KMS-11 (cell line): ENCODE data around the gene C10orf95.

Source experiments
- H2AFZ ChIP-seq: fragments of 200-600 bp; sonication (generic); 2 replicates; pipeline ENCODE4 v1.6.1; 2016; ENCODE audit warnings: antibody characterized with exemption, mixed run types, low read depth
- H3K27ac ChIP-seq: fragments of 200-600 bp; sonication (generic); 2 replicates; pipeline ENCODE4 v1.6.1; 2016; ENCODE audit warnings: mild to moderate bottlenecking, mixed run types
- H3K27me3 ChIP-seq: fragments of 200-600 bp; sonication (generic); 2 replicates; pipeline ENCODE4 v1.6.1; 2017; ENCODE audit warnings: mild to moderate bottlenecking, low read depth, mixed run types, moderate library complexity; ENCODE audit not compliant: insufficient read depth
- H3K36me3 ChIP-seq: fragments of 200-600 bp; sonication (generic); 2 replicates; pipeline ENCODE4 v1.6.1; 2017; ENCODE audit warnings: mild to moderate bottlenecking, mixed run types; ENCODE audit not compliant: insufficient read depth
- H3K4me1 ChIP-seq: fragments of 200-600 bp; sonication (generic); 2 replicates; pipeline ENCODE4 v1.6.1; 2016; ENCODE audit warnings: mild to moderate bottlenecking, low read depth, mixed run types; ENCODE audit not compliant: poor library complexity, severe bottlenecking
- H3K4me2 ChIP-seq: fragments of 200-600 bp; sonication (generic); 2 replicates; pipeline ENCODE4 v1.7.0; 2016; ENCODE audit warnings: mild to moderate bottlenecking, mixed run types
- H3K4me3 ChIP-seq: fragments of 200-600 bp; sonication (generic); IDR thresholded peaks from 2 replicates; pipeline ENCODE4 v1.6.1; 2017; ENCODE audit warnings: low read depth, low read length, mixed read lengths; ENCODE audit not compliant: insufficient read depth
- H3K79me2 ChIP-seq: fragments of 200-600 bp; sonication (generic); 2 replicates; pipeline ENCODE4 v1.6.1; 2016; ENCODE audit warnings: low read depth, mixed run types; ENCODE audit not compliant: insufficient read depth
- H3K9ac ChIP-seq: fragments of 200-600 bp; sonication (generic); 2 replicates; pipeline ENCODE4 v1.6.1; 2016; ENCODE audit warnings: mild to moderate bottlenecking, mixed run types
- H4K20me1 ChIP-seq: fragments of 200-600 bp; sonication (generic); 2 replicates; pipeline ENCODE4 v1.6.1; 2016; ENCODE audit warnings: mild to moderate bottlenecking, mixed run types; ENCODE audit not compliant: insufficient read depth
- TF ChIP-seq, protein P1 (sequence below): fragments of 200-600 bp; sonication (generic); conservative IDR thresholded peaks from 2 replicates; pipeline ENCODE4 v1.6.1; 2017; ENCODE audit warnings: low read depth, mild to moderate bottlenecking, antibody characterized with exemption, low read length, moderate library complexity, mixed read lengths

The C10orf95 gene

DNA sequence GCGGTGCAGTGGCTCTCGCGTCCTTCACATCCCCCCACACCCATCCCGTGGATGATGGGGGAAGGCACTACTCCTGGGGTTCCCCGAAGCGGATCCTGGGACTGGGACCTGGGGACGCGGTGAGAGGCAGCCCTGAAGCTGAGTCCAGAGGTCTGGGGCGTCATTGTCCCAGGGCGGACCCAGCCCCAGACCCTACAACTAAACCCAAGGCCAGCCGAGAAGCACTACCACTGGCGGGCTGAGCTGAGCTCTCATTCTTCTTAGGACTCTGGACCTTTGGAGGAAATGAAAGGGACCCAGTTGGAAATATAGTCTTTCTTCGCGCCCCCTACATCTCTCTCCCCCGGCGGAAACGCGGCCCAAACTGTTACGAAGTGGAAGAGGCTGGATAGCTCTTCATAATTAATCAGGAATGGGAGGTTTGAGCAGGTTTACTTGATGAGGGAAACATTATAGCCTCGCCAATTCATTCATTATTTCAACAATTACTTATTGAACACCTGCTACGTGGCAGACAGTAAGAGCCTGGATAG, 31.1 kb downstream of the C10orf95 start:
- no peak overlapping the region for H3K9ac ChIP-seq
- H2AFZ ChIP-seq, result peak overlapping the region; percentile 77
- H3K36me3 ChIP-seq, result no peaks in the 10 kb centered on the region
- peaks cover 17% of the 10 kb centered on the region for H3K4me1 ChIP-seq
- H4K20me1 ChIP-seq, result no peaks in the 10 kb centered on the region
- TF ChIP-seq, protein P1, sequence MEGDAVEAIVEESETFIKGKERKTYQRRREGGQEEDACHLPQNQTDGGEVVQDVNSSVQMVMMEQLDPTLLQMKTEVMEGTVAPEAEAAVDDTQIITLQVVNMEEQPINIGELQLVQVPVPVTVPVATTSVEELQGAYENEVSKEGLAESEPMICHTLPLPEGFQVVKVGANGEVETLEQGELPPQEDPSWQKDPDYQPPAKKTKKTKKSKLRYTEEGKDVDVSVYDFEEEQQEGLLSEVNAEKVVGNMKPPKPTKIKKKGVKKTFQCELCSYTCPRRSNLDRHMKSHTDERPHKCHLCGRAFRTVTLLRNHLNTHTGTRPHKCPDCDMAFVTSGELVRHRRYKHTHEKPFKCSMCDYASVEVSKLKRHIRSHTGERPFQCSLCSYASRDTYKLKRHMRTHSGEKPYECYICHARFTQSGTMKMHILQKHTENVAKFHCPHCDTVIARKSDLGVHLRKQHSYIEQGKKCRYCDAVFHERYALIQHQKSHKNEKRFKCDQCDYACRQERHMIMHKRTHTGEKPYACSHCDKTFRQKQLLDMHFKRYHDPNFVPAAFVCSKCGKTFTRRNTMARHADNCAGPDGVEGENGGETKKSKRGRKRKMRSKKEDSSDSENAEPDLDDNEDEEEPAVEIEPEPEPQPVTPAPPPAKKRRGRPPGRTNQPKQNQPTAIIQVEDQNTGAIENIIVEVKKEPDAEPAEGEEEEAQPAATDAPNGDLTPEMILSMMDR, result no peak
- H3K79me2 ChIP-seq, result no peaks in the 10 kb centered on the region
- H3K4me3 ChIP-seq, result no peak overlapping the region
- H3K27ac ChIP-seq, result no peak overlapping the region
- H3K27me3 ChIP-seq, result peaks cover 23% of the 10 kb centered on the region
- H3K4me2 ChIP-seq, result peak overlapping the region; percentile 87

DNA sequence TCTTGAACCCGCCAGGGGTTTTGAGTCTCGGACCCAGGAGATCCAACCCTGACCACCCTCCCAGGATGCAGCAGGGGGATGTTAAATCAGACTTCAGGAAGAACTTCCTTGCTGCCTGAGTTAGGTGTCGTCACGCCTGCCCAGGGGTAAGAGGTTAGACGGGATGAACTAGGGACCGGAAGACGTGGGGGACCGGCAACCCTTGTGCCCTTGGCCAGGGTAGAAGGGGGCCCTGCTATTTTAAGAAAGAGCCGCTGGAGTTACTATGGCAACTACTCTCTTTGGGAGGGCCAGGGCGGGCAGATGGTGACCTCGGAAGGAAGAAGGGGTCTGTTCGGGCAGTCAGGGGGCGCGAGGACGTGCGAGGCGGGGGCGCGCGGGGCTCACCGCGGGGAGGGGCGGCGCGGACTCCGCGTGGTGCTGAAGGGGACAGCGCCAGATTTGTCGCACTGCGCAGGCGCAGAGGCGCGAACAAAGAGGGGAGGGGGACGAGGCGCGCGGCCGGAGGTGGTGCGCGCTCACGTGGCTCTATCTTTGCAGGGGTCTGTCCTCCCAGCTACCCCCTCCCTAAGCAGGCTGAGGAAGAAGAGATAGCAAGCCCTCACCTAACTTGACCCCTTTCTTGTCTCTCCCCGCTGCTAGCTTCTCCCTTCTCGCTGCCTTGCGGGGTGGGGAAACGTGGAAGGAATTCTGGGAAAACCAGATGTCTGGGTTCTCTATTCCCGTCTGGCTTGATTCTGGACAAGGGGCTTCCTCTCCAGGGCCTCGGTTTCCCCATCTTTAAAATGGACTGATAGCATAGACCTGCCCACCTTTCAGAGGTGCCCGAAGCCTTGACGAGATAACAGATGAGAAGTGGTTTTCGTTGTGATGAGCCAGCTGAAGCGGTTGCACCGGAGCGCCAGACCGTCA, 31.8 kb downstream of the C10orf95 start:
- H3K4me1 ChIP-seq, result peaks cover 17% of the 10 kb centered on the region
- no peak overlapping the region for H3K27ac ChIP-seq
- H2AFZ ChIP-seq, result peak overlapping the region; percentile 77
- peaks cover 30% of the 10 kb centered on the region for H3K27me3 ChIP-seq
- no peaks in the 10 kb centered on the region for H3K79me2 ChIP-seq
- H3K4me3 ChIP-seq, result no peak overlapping the region
- no peaks in the 10 kb centered on the region for H3K36me3 ChIP-seq
- TF ChIP-seq, protein P1, result no peak
- H4K20me1 ChIP-seq, result no peaks in the 10 kb centered on the region
- no peak overlapping the region for H3K9ac ChIP-seq
- peak overlapping the region; percentile 87 for H3K4me2 ChIP-seq

DNA sequence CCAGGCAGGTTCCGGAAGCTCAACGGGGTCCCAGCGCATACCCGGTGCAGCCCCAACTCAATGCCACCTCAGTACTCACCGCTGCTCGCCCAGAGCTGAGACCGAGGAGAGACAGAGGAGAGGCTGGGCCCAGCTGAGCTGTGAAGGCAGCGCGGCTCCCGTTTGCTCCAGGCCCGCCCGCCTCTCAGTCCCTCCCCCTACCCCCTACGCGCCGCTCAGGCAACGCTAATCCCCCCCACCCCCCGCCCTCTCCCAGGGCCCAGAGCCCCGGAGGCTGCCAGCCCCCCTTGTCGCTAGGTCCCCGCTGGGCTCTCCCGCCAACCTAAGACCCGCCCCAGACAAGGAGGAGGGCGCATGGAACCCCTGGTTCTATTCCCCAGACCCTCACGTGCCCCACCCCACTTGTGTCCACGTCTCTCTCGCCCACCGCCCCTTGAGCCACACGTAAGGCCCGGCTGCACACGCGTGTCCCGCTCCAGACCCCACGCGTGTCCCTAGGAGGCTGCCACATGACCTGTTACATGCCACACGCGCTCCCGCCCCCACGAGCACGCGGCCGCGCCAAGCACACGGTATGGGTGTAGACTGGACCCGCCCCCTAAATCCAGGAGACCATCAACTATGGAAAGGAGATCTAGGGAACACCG, 32.6 kb downstream of the C10orf95 start, which contains the start of gene PSD:
Gene PSD, minus strand, starts transcription at position 164 of the 647 bp plus-strand sequence. CDS start 1,747 bp downstream, outside the sequence.
- Histone ChIP-seq H3K4me2 (peak within 1 kb of the TSS; percentile 87), H3K27me3 (peaks cover 33% of the 10 kb centered on the region), H3K27ac (no peak within 1 kb of the TSS), H3K9ac (no peak within 1 kb of the TSS), H3K4me1 (peaks cover 17% of the 10 kb centered on the region), H3K36me3 (no peaks in the 10 kb centered on the region), H3K79me2 (no peaks in the 10 kb centered on the region), H3K4me3 (no peak within 1 kb of the TSS), H4K20me1 (no peaks in the 10 kb centered on the region), H2AFZ (peak within 1 kb of the TSS; percentile 77)
- TF ChIP-seq, protein P1, result no peak

DNA sequence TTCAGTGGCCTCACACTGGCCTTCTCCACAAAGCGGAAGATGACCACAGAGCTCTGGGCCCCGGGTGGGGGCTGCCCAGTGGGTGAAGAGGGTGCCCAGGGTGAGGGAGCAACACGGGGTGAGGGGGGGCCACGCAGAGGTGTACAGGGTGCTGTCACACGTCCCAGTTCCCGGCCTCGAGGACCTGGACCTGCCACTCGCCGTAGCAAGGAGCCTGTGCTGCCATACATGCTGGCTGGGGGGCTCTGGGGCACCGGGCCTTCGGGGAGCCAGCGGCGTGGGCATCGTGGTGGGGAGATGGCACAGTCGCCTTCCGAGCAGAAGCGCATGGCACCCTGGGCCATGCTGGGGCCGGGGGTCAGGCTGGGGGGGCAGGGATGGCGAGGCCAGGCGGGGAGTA, 34.6 kb downstream of the C10orf95 start:
- H3K4me1 ChIP-seq, result peaks cover 16% of the 10 kb centered on the region
- H2AFZ ChIP-seq, result no peak overlapping the region
- H3K4me2 ChIP-seq, result no peak overlapping the region
- H3K27ac ChIP-seq, result no peak overlapping the region
- peaks cover 53% of the 10 kb centered on the region for H3K27me3 ChIP-seq
- TF ChIP-seq, protein P1, result no peak
- H4K20me1 ChIP-seq, result no peaks in the 10 kb centered on the region
- H3K79me2 ChIP-seq, result no peaks in the 10 kb centered on the region
- no peak overlapping the region for H3K9ac ChIP-seq
- no peaks in the 10 kb centered on the region for H3K36me3 ChIP-seq
- no peak overlapping the region for H3K4me3 ChIP-seq
